Prostate gland (tissue), 2 donors: ENCODE measurements around the gene MED8.

Experiments used
- POLR2A ChIP-seq: fragments of 450-650 bp; IDR thresholded peaks from one replicate; pipeline ENCODE4 v1.6.1; 2016; ENCODE audit warnings: antibody characterized with exemption, mild to moderate bottlenecking
- TF ChIP-seq, protein P1 (sequence below), 4 experiments: fragments of 200-600 bp in 2 of 4; fragments of 450-650 bp in 2 of 4; sonication (generic) in 2 of 4; IDR thresholded peaks; 1 replicate in 3 of 4; 2 replicates in 1 of 4; pipeline ENCODE4 v1.5.1; 2016 to 2019; ENCODE audit warnings: antibody characterized with exemption in 4 of 4, mild to moderate bottlenecking in 2 of 4, moderate library complexity in 2 of 4

- TF ChIP-seq, protein P1, sequence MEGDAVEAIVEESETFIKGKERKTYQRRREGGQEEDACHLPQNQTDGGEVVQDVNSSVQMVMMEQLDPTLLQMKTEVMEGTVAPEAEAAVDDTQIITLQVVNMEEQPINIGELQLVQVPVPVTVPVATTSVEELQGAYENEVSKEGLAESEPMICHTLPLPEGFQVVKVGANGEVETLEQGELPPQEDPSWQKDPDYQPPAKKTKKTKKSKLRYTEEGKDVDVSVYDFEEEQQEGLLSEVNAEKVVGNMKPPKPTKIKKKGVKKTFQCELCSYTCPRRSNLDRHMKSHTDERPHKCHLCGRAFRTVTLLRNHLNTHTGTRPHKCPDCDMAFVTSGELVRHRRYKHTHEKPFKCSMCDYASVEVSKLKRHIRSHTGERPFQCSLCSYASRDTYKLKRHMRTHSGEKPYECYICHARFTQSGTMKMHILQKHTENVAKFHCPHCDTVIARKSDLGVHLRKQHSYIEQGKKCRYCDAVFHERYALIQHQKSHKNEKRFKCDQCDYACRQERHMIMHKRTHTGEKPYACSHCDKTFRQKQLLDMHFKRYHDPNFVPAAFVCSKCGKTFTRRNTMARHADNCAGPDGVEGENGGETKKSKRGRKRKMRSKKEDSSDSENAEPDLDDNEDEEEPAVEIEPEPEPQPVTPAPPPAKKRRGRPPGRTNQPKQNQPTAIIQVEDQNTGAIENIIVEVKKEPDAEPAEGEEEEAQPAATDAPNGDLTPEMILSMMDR (IDR thresholded peaks at IDR 0.05), result no peak
- no peak for TF ChIP-seq POLR2A
Observed at GRCh38 chr1:43427941-43428340, 38.3 kb upstream of the MED8 start.
